Ectodermal cell (in vitro differentiated cells): Measurements from ENCODE around the gene NAPB.

Source experiments
- H3K27ac ChIP-seq: 2 replicates; pipeline ENCODE4 v1.7.0; 2013; ENCODE audit warnings: mild to moderate bottlenecking, low read depth, low read length; ENCODE audit not compliant: insufficient read depth, poor library complexity, severe bottlenecking
- H3K27me3 ChIP-seq: 2 replicates; pipeline ENCODE4 v1.7.0; 2013; ENCODE audit warnings: mild to moderate bottlenecking, low read length; ENCODE audit not compliant: insufficient read depth, control insufficient read depth, poor library complexity, severe bottlenecking
- H3K36me3 ChIP-seq: one replicate; pipeline ENCODE4 v1.7.0; 2013; ENCODE audit warnings: low read length; ENCODE audit not compliant: control insufficient read depth, insufficient read depth
- H3K4me1 ChIP-seq: one replicate; pipeline ENCODE4 v1.7.0; 2013; ENCODE audit warnings: low read length; ENCODE audit not compliant: control insufficient read depth, insufficient read depth
- H3K4me3 ChIP-seq: 2 replicates; pipeline ENCODE4 v1.7.0; 2013; ENCODE audit warnings: low read depth, low read length, control low read depth; ENCODE audit not compliant: insufficient read depth
- H3K9me3 ChIP-seq: 2 replicates; pipeline ENCODE4 v1.7.0; 2013; ENCODE audit warnings: mild to moderate bottlenecking, low read length, moderate library complexity; ENCODE audit not compliant: control insufficient read depth
- WGBS, 2 experiments: methylation state at CpG; one replicate each; pipeline ENCODE4 v1.1.7; 2013; ENCODE audit warnings: missing lambda C conversion rate in 2 of 2; 5-methylcytosine and 5-hydroxymethylcytosine counted together

Gene NAPB

GRCh38 chr20:23334111-23334510 lies 87.2 kb downstream of the NAPB start:
- 83% methylated on average over 3 of the region's 3 CpGs for WGBS, 2 experiments

GRCh38 chr20:23332467-23332866 lies 88.8 kb downstream of the NAPB start:
- H3K36me3 ChIP-seq = no peaks in the 10 kb centered on the region
- no peaks in the 10 kb centered on the region for H3K9me3 ChIP-seq
- no peak overlapping the region for H3K27ac ChIP-seq
- H3K4me1 ChIP-seq = peaks cover 3% of the 10 kb centered on the region
- no peaks in the 10 kb centered on the region for H3K27me3 ChIP-seq
- no peak overlapping the region for H3K4me3 ChIP-seq
- WGBS, 2 experiments = 87 to 93% methylated on average over 2 of the region's 2 CpGs

More at GRCh38 chr20:23334111-23334510, 87.2 kb downstream of the NAPB start:
- H3K27ac ChIP-seq = no peak overlapping the region
- no peaks in the 10 kb centered on the region for H3K9me3 ChIP-seq
- H3K36me3 ChIP-seq = no peaks in the 10 kb centered on the region
- H3K27me3 ChIP-seq = no peaks in the 10 kb centered on the region
- peaks cover 6% of the 10 kb centered on the region for H3K4me1 ChIP-seq
- no peak overlapping the region for H3K4me3 ChIP-seq

- H3K9me3 ChIP-seq = no peaks in the 10 kb centered on the region
- no peaks in the 10 kb centered on the region for H3K4me1 ChIP-seq
- no peaks in the 10 kb centered on the region for H3K27me3 ChIP-seq
- WGBS, 2 experiments = 87 to 91% methylated on average over 7 to 8 of the region's 8 CpGs
- H3K4me3 ChIP-seq = no peak overlapping the region
- no peak overlapping the region for H3K27ac ChIP-seq
- no peaks in the 10 kb centered on the region for H3K36me3 ChIP-seq
Observed at GRCh38 chr20:23331450-23332350, 89.6 kb downstream of the NAPB start.

GRCh38 chr20:23327617-23328333 lies 93.5 kb downstream of the NAPB start:
- Histone ChIP-seq H3K4me1 (peaks cover 7% of the 10 kb centered on the region), H3K27me3 (no peaks in the 10 kb centered on the region), H3K9me3 (no peaks in the 10 kb centered on the region), H3K4me3 (no peak overlapping the region), H3K27ac (no peak overlapping the region), H3K36me3 (no peaks in the 10 kb centered on the region)
- 95 to 96% methylated on average over 15 of the region's 15 CpGs for WGBS, 2 experiments

GRCh38 chr20:23326774-23327173 lies 94.5 kb downstream of the NAPB start:
- no peak overlapping the region for H3K4me3 ChIP-seq
- H3K9me3 ChIP-seq = no peaks in the 10 kb centered on the region
- 93 to 94% methylated on average over 8 of the region's 8 CpGs for WGBS, 2 experiments
- H3K27ac ChIP-seq = no peak overlapping the region
- peaks cover 7% of the 10 kb centered on the region for H3K4me1 ChIP-seq
- no peaks in the 10 kb centered on the region for H3K27me3 ChIP-seq
- H3K36me3 ChIP-seq = no peaks in the 10 kb centered on the region

- 32 to 37% methylated on average over 3 of the region's 3 CpGs for WGBS, 2 experiments
- Histone ChIP-seq H3K27me3 (no peaks in the 10 kb centered on the region), H3K36me3 (no peaks in the 10 kb centered on the region)
Observed at GRCh38 chr20:23325107-23325506, 96.2 kb downstream of the NAPB start.

More at GRCh38 chr20:23325107-23325506, 96.2 kb downstream of the NAPB start:
- Histone ChIP-seq H3K27ac (no peak overlapping the region), H3K4me1 (peaks cover 7% of the 10 kb centered on the region), H3K4me3 (no peak overlapping the region), H3K9me3 (no peaks in the 10 kb centered on the region)
